ENCODE measurements around the gene PRDM10.

Gene PRDM10

DNA sequence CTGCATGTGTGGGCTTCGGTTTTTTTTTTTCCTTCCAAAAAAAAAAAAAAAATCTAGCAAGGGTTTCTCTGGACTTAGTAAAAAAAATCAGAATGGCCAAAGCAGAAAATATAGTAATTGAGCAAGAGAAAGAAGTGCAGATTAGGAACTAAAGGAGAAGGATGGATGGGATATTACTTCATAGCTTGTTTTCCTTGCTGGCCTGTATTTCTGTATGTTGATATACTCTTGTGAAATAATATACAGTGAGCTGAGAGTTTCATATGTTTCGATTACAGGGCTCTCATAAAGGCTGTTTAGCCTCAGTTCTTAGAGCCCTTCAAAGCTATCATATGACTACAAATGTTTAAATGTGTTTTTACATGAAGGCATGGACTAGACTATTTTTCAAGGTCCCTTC, 72.9 kb downstream of the PRDM10 start:
- no peak overlapping the region for H3K9ac ChIP-seq (ENCODE audit: low read depth, low read length)
- no peaks in the 10 kb centered on the region for H3K27me3 ChIP-seq (ENCODE audit: control insufficient read depth, insufficient read depth, low read length)
- H3K4me3 ChIP-seq (ENCODE audit: low read depth, low read length) = no peak overlapping the region
- H3K36me3 ChIP-seq (ENCODE audit: control insufficient read depth, insufficient read depth, low read length) = peaks cover 43% of the 10 kb centered on the region
- peaks cover 7% of the 10 kb centered on the region for H3K4me1 ChIP-seq (ENCODE audit: control insufficient read depth, insufficient read depth, low read length)
- H3K27ac ChIP-seq (ENCODE audit: low read depth, low read length) = no peak overlapping the region
- no peaks in the 10 kb centered on the region for H3K9me3 ChIP-seq (ENCODE audit: control insufficient read depth, insufficient read depth, low read length)

DNA sequence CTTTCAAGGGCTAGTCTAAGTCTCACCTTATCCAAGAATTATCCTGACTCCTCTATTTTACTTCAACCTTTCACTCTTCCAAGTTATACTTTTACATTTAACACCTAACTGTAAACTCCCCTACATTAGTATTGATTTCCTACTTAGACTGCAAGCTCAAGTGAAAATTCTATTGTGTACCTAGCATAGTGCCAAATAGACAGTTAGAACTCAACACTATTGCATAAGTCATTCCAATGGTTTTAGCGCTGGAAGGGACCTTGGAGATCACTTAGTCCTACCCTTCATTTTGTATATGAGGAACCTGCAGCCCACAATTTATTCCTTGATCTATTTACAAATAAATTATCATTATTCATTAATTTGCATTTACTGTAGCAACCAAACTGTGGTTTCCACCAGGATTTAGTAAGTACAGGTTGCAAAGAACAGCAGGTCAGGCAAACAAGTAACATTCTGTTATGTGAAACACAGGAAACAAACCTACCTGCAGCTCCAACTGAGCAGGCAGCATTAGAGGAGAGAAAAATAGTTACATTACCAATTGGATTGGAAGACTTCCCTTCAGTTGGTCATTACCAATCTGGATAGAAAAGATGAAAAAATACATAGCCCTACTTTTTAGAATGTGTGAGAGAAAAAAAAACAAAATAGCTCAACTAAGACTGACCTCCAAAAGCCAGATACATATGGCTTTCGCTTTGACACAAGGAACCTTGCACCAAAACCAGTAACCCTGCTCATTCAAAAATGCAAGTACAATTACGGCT, 73.5 kb downstream of the PRDM10 start:
- Histone ChIP-seq H3K4me3 (ENCODE audit: low read depth, low read length) (no peak overlapping the region), H3K9me3 (ENCODE audit: control insufficient read depth, insufficient read depth, low read length) (no peaks in the 10 kb centered on the region), H3K27me3 (ENCODE audit: control insufficient read depth, insufficient read depth, low read length) (no peaks in the 10 kb centered on the region), H3K4me1 (ENCODE audit: control insufficient read depth, insufficient read depth, low read length) (peaks cover 7% of the 10 kb centered on the region), H3K9ac (ENCODE audit: low read depth, low read length) (no peak overlapping the region), H3K36me3 (ENCODE audit: control insufficient read depth, insufficient read depth, low read length) (peaks cover 48% of the 10 kb centered on the region), H3K27ac (ENCODE audit: low read depth, low read length) (no peak overlapping the region)

DNA sequence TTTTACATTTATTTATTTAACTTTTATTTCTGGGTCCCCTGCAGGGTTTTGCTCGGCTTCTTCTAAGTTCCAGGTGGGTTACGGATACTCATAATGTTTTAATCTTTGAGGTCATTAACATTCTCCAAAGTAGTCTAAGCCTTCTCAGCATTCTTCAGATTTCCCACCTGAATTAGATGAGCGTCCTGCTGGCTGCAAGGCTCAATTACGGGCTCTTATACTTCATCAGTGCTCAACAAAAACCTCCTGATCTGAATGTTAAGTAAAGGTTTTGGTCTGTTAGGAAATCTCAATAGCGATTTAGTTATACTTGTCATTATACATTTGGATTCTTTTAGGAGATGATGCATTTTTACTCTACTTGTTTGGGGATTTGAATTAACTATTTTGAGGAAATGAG, 80.0 kb downstream of the PRDM10 start:
- Histone ChIP-seq H3K27me3 (ENCODE audit: control insufficient read depth, insufficient read depth, low read length) (no peaks in the 10 kb centered on the region), H3K27ac (ENCODE audit: low read depth, low read length) (no peak overlapping the region), H3K36me3 (ENCODE audit: control insufficient read depth, insufficient read depth, low read length) (peaks cover 54% of the 10 kb centered on the region), H3K4me3 (ENCODE audit: low read depth, low read length) (no peak overlapping the region), H3K4me1 (ENCODE audit: control insufficient read depth, insufficient read depth, low read length) (peaks cover 7% of the 10 kb centered on the region), H3K9me3 (ENCODE audit: control insufficient read depth, insufficient read depth, low read length) (no peaks in the 10 kb centered on the region), H3K9ac (ENCODE audit: low read depth, low read length) (no peak overlapping the region)

DNA sequence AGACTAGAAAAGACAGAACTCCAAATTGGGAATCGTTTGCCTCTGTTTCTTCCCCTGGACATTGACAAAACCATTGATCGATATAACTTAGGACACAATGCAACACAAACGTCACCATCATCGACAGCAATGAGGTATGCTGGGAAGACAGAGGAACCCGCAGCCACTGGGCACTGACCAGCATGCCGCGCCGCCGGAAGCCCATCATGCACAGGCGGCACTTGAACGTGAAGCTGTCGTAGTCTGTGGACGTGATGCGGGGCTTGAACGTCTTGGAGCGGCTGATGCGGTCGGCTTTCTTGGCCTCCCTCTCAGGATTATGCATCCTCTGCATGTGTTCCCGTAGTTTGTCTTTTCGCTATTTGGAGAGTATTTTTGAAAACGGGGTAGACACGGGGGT, 84.3 kb downstream of the PRDM10 start:
- Histone ChIP-seq H3K9me3 (ENCODE audit: control insufficient read depth, insufficient read depth, low read length) (no peaks in the 10 kb centered on the region), H3K4me3 (ENCODE audit: low read depth, low read length) (no peak overlapping the region), H3K27ac (ENCODE audit: low read depth, low read length) (no peak overlapping the region), H3K9ac (ENCODE audit: low read depth, low read length) (no peak overlapping the region), H3K4me1 (ENCODE audit: control insufficient read depth, insufficient read depth, low read length) (no peaks in the 10 kb centered on the region), H3K36me3 (ENCODE audit: control insufficient read depth, insufficient read depth, low read length) (peaks cover 72% of the 10 kb centered on the region), H3K27me3 (ENCODE audit: control insufficient read depth, insufficient read depth, low read length) (no peaks in the 10 kb centered on the region)

DNA sequence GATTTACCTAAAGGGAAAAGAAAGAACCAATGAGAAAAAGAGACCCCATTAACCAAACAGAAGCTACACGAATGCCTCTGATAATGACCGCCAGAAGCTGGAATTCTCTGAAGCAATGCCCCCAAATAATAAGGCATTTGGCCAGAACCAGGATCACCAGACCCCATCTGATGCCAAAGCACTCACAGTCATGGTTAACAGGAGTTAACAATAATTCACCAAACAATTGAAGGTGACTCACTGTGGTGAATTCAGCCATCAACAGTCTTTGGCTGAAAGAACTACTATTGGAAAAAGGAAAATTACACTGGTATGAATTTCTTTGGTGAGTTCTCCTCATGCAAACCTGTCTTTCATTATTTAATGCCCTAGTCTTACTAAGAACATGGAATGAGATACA, 85.4 kb downstream of the PRDM10 start:
- Histone ChIP-seq H3K4me1 (ENCODE audit: control insufficient read depth, insufficient read depth, low read length) (no peaks in the 10 kb centered on the region), H3K27ac (ENCODE audit: low read depth, low read length) (no peak overlapping the region), H3K4me3 (ENCODE audit: low read depth, low read length) (no peak overlapping the region), H3K36me3 (ENCODE audit: control insufficient read depth, insufficient read depth, low read length) (peaks cover 65% of the 10 kb centered on the region), H3K9ac (ENCODE audit: low read depth, low read length) (no peak overlapping the region), H3K27me3 (ENCODE audit: control insufficient read depth, insufficient read depth, low read length) (no peaks in the 10 kb centered on the region), H3K9me3 (ENCODE audit: control insufficient read depth, insufficient read depth, low read length) (no peaks in the 10 kb centered on the region)

DNA sequence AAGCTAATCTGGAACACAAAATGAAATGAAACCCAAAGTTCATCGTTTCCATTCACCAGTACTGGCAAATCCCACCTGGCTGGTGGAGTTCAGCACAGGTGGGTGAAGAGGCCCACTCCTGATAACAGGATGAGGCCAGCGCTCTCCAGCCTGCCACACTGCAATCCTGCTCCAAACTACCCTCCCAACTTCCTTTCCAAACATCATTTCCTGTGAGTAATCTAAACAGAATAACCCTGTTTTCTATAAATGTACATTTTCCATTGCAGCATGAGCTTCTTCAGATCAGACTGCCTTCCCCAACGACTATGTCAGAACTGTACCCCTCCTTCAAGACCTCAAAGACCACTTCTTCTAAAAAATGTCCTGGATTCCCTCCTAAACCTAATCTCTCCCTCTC, 91.3 kb downstream of the PRDM10 start:
- Histone ChIP-seq H3K4me3 (ENCODE audit: low read depth, low read length) (no peak overlapping the region), H3K36me3 (ENCODE audit: control insufficient read depth, insufficient read depth, low read length) (peaks cover 68% of the 10 kb centered on the region), H3K4me1 (ENCODE audit: control insufficient read depth, insufficient read depth, low read length) (no peaks in the 10 kb centered on the region), H3K27ac (ENCODE audit: low read depth, low read length) (no peak overlapping the region), H3K9me3 (ENCODE audit: control insufficient read depth, insufficient read depth, low read length) (no peaks in the 10 kb centered on the region), H3K9ac (ENCODE audit: low read depth, low read length) (no peak overlapping the region), H3K27me3 (ENCODE audit: control insufficient read depth, insufficient read depth, low read length) (no peaks in the 10 kb centered on the region)

DNA sequence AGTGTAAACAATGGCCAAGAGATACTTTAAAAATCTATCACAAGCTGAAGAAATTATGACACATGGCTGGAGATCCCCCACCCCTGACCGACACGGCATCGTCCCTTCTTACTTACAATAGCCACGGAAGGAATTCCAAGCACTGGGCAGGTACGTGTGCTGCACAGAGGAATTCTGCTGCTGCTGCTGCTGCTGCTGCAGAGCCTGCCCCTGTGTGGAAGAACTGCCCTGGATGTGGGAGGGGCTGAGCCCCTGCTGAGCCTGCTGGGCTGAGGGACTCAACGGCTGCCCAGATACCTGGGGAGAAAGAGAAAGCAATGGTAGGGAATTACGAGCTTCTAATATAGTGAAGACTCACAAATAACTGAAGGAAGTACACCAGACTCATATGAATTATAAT, 92.3 kb downstream of the PRDM10 start:
- Histone ChIP-seq H3K9me3 (ENCODE audit: control insufficient read depth, insufficient read depth, low read length) (no peaks in the 10 kb centered on the region), H3K9ac (ENCODE audit: low read depth, low read length) (no peak overlapping the region), H3K27me3 (ENCODE audit: control insufficient read depth, insufficient read depth, low read length) (no peaks in the 10 kb centered on the region), H3K36me3 (ENCODE audit: control insufficient read depth, insufficient read depth, low read length) (peaks cover 68% of the 10 kb centered on the region), H3K4me3 (ENCODE audit: low read depth, low read length) (no peak overlapping the region), H3K4me1 (ENCODE audit: control insufficient read depth, insufficient read depth, low read length) (no peaks in the 10 kb centered on the region), H3K27ac (ENCODE audit: low read depth, low read length) (no peak overlapping the region)

DNA sequence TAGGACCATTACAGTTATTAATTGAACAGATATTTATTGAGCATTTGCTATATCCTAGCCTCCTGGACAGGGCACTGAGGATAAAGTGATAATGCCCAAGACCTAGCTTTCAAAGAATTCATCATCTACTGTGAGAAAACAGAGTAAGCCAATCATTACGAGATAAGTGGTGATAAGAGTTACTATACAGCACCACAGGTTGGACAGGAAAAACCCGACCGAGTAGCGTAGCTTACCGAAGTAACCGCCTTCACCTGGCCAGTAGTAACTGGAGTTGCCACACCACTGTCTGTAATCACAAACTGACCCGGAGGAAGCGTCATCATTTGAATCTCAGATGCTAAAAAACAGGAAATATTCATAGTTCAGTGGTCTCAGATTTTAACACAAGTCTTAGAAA, 97.2 kb downstream of the PRDM10 start:
- peaks cover 71% of the 10 kb centered on the region for H3K36me3 ChIP-seq (ENCODE audit: control insufficient read depth, insufficient read depth, low read length)
- no peaks in the 10 kb centered on the region for H3K27me3 ChIP-seq (ENCODE audit: control insufficient read depth, insufficient read depth, low read length)
- no peaks in the 10 kb centered on the region for H3K4me1 ChIP-seq (ENCODE audit: control insufficient read depth, insufficient read depth, low read length)

DNA sequence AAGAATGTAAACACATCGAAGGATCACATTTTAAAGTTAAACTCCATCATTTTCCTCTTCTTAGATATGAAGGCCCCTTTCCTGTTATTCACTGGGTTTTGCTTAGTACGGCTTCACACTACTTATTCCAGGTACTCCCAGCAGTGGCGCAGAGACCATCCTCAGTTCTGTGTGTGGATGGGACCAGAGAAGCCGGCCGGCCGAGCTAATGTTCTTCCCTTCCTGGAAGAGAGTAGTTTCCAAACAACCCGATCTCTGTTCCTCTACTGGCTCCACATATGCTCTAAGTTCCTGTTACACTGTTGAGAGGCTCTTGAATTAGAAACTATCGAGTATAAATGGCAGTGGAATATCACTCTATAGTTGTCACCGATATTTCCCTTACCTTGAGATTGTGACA, 106.6 kb downstream of the PRDM10 start:
- H3K27me3 ChIP-seq (ENCODE audit: control insufficient read depth, insufficient read depth, low read length) = no peaks in the 10 kb centered on the region
- no peaks in the 10 kb centered on the region for H3K9me3 ChIP-seq (ENCODE audit: control insufficient read depth, insufficient read depth, low read length)
- H3K27ac ChIP-seq (ENCODE audit: low read depth, low read length) = peak overlapping the region; percentile 59
- H3K4me1 ChIP-seq (ENCODE audit: control insufficient read depth, insufficient read depth, low read length) = peaks cover 10% of the 10 kb centered on the region; the same call in 1 of the 2 replicates
- peak overlapping the region; percentile 91 for H3K4me3 ChIP-seq (ENCODE audit: low read depth, low read length)
- peak overlapping the region; percentile 36; the same call in 1 of the 2 replicates for H3K9ac ChIP-seq (ENCODE audit: low read depth, low read length)
- H3K36me3 ChIP-seq (ENCODE audit: control insufficient read depth, insufficient read depth, low read length) = peaks cover 40% of the 10 kb centered on the region

More for the DNA sequence above, 97.2 kb downstream of the PRDM10 start:
- Histone ChIP-seq H3K27ac (ENCODE audit: low read depth, low read length) (no peak overlapping the region), H3K9ac (ENCODE audit: low read depth, low read length) (no peak overlapping the region), H3K4me3 (ENCODE audit: low read depth, low read length) (no peak overlapping the region), H3K9me3 (ENCODE audit: control insufficient read depth, insufficient read depth, low read length) (no peaks in the 10 kb centered on the region)

DNA sequence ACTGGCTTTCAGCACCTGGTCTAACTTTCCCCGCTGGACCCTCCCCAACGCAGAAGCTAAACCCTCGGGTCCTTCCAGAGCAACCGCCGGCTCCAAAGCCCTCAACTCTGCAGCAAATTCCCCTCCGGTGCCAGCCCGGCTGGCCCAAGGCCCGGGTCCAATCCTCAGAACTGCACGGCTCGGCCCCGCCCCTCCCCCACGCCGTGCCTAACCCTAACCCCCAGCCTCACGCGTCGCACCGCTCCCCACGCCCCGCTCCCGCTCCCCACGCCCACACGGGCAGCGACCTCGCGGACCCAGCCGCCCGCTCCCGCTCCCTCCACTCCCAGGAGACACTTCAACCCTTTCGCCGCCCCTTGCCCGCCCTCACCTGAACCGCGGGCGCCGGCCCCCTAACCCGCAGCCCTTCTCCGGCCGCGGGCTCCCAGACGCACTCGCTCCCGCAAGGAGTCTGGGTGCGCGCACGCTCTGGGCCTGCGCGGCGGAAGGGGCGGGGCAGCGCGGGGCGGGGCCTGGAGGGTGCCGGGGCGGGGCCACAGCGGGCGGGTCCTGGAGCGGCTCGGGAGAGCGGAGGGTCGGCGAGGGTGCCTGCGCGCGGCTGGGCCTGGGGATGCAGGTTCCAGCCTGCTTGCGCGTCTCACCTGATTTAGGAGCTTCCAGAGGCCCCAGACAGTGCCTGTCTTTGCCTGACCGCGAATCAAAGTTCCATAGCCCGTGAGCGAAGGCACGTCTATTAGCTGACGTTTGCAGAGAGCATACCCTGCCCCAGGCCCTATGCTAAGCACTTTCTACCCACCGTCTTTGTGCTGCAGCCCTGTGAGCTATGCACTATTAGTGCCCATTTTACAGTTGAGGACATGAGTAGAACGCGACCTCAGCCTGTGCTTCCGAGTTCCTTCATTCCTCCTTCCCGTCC, 107.3 kb downstream of the PRDM10 start, which contains the start of gene NFRKB:
NFRKB (minus strand) TSS at position 453 of the 916 bp plus-strand sequence. CDS start 2,729 bp downstream, outside the sequence.
- Histone ChIP-seq H3K27ac (ENCODE audit: low read depth, low read length) (peak within 1 kb of the TSS; percentile 77), H3K9ac (ENCODE audit: low read depth, low read length) (peak within 1 kb of the TSS; percentile 73), H3K4me3 (ENCODE audit: low read depth, low read length) (peak within 1 kb of the TSS; percentile 91), H3K27me3 (ENCODE audit: control insufficient read depth, insufficient read depth, low read length) (no peaks in the 10 kb centered on the region), H3K4me1 (ENCODE audit: control insufficient read depth, insufficient read depth, low read length) (peaks cover 10% of the 10 kb centered on the region; the same call in 1 of the 2 replicates), H3K36me3 (ENCODE audit: control insufficient read depth, insufficient read depth, low read length) (peaks cover 40% of the 10 kb centered on the region), H3K9me3 (ENCODE audit: control insufficient read depth, insufficient read depth, low read length) (no peaks in the 10 kb centered on the region)

Data from HUES48 (cell line).